K562 (cell line): ENCODE data around the gene SERBP1. TPM values are rescaled to one million over a fixed set of nuclear protein-coding genes. Genes with fewer than 3 reads are reported as not detected.

Experiments used
- ATAC-seq: fragments of 200-7000 bp; cut with Tn5 transposase; 3 replicates; pipeline ENCODE4 v1.9.1; 2020; ENCODE audit warnings: moderate library complexity
- BruUV-seq: library from RNA; stranded (reverse); fragments of 400-500 nt; replicated peaks from 2 replicates; lab custom pipeline; 2021; lab: Mats Ljungman, UMichigan
- CTCF ChIA-PET: fragments of 300-600 bp; formaldehyde crosslinking; extraction: SDS; loops from one replicate; lab custom pipeline; 2021; ENCODE audit warnings: low intra/inter-chr PET ratio; lab: Yijun Ruan, JAX
- POLR2A ChIA-PET: fragments of 300-600, 350-650 bp; sonication (Branson Sonifier 250); formaldehyde crosslinking; extraction: SDS; loops from one replicate; lab custom pipeline; 2021; ENCODE audit warnings: antibody characterized with exemption, inconsistent platforms; lab: Yijun Ruan, JAX
- DNase-seq, 4 experiments: peaks; one replicate each; pipeline versions ENCODE4 v3.0.0 to v3.0.0-alpha.2; 2011 to 2018; ENCODE audit warnings: low spot score in 3 of 4, mixed read lengths in 3 of 4; ENCODE audit errors: extremely low read depth in 1 of 4
- FAIRE-seq: peaks from 2 replicates; lab custom pipeline; 2011; peaks lifted over from hg19 to GRCh38; lab: Jason Lieb, UNC
- H2AFZ ChIP-seq: 2 replicates; pipeline ENCODE4 v1.6.0; 2011; ENCODE audit warnings: low read depth, low read length, control low read depth, inconsistent platforms
- H3K27ac ChIP-seq: fragments of 200-600 bp; 3 replicates; pipeline ENCODE4 v1.8.0; 2011; ENCODE audit warnings: low read depth, mild to moderate bottlenecking, control low read depth, inconsistent platforms, low read length, moderate library complexity, mixed read lengths; ENCODE audit errors: extremely low read depth
- H3K27me3 ChIP-seq, 2 experiments: fragments of 300-600 bp in 1 of 2; 2 replicates in 1 of 2; 3 replicates in 1 of 2; pipeline versions ENCODE4 v1.6.0 to v1.8.0; 2011; ENCODE audit warnings: inconsistent platforms in 2 of 2, low read length in 2 of 2, mild to moderate bottlenecking in 1 of 2, mixed read lengths in 1 of 2, moderate library complexity in 1 of 2; ENCODE audit not compliant: control insufficient read depth in 2 of 2, insufficient read depth in 2 of 2
- H3K36me3 ChIP-seq: fragments of 300-600 bp; 3 replicates; pipeline ENCODE4 v1.8.0; 2011; ENCODE audit warnings: mild to moderate bottlenecking, low read length, inconsistent platforms; ENCODE audit not compliant: control insufficient read depth, insufficient read depth
- H3K4me1 ChIP-seq, 2 experiments: fragments of 200-600 bp in 1 of 2; replicated peaks in 1 of 2; 2 replicates in 1 of 2; 3 replicates in 1 of 2; pipeline versions ENCODE4 v1.5.1 to v1.8.0; 2011; ENCODE audit warnings: inconsistent platforms in 2 of 2, low read length in 2 of 2, mild to moderate bottlenecking in 1 of 2, mixed read lengths in 1 of 2, moderate library complexity in 1 of 2; ENCODE audit not compliant: control insufficient read depth in 2 of 2, insufficient read depth in 2 of 2
- H3K4me2 ChIP-seq: 2 replicates; pipeline ENCODE4 v1.6.1; 2011; ENCODE audit warnings: low read length, control low read depth, inconsistent platforms, mixed read lengths; ENCODE audit not compliant: insufficient read depth
- H3K4me3 ChIP-seq: fragments of 200-600 bp; sonication (generic), shearing (Covaris generic); 2 replicates; pipeline ENCODE4 v1.5.1; 2016; ENCODE audit warnings: control low read depth, inconsistent platforms
- H3K79me2 ChIP-seq: fragments of 200-600 bp; 3 replicates; pipeline ENCODE4 v1.8.0; 2011; ENCODE audit warnings: low read length, inconsistent platforms; ENCODE audit not compliant: control insufficient read depth, insufficient read depth
- H3K9ac ChIP-seq, 2 experiments: 2 replicates each; pipeline versions ENCODE4 v1.6.0 to v1.6.1; 2011; ENCODE audit warnings: low read depth in 2 of 2, low read length in 2 of 2, control low read depth in 1 of 2, inconsistent platforms in 1 of 2, mild to moderate bottlenecking in 1 of 2, mixed read lengths in 1 of 2; ENCODE audit not compliant: insufficient read depth in 1 of 2
- H3K9me1 ChIP-seq: one replicate; pipeline ENCODE4 v1.6.0; 2011; ENCODE audit warnings: inconsistent platforms, mild to moderate bottlenecking, low read length, moderate library complexity; ENCODE audit not compliant: control insufficient read depth, insufficient read depth
- H3K9me3 ChIP-seq: replicated peaks from 2 replicates; pipeline ENCODE4 v1.5.1; 2011; ENCODE audit warnings: low read depth, low read length, inconsistent platforms; ENCODE audit not compliant: control insufficient read depth, insufficient read depth
- H4K20me1 ChIP-seq: replicated peaks from 2 replicates; pipeline ENCODE4 v1.6.1; 2011; ENCODE audit warnings: low read length, inconsistent platforms, mixed read lengths; ENCODE audit not compliant: control insufficient read depth, insufficient read depth
- AFF4 ChIP-seq: sonication (generic); formaldehyde crosslinking; IDR thresholded peaks from 2 replicates; pipeline ENCODE4 v1.8.0; 2023; ENCODE audit warnings: mild to moderate bottlenecking, missing genetic modification reagents
- CBFA2T3 ChIP-seq: fragments of 450-650 bp; IDR thresholded peaks from 2 replicates; pipeline ENCODE4 v1.6.1; 2017
- ESRRB ChIP-seq: fragments of 250-450 bp; sonication (Bioruptor Pico); IDR thresholded peaks from 2 replicates; pipeline ENCODE4 v1.5.0; 2020; ENCODE audit warnings: mild to moderate bottlenecking, moderate library complexity, borderline replicate concordance
- FOXA1 ChIP-seq: fragments of 450-650 bp; IDR thresholded peaks from 2 replicates; pipeline ENCODE4 v1.6.1; 2016; ENCODE audit warnings: mild to moderate bottlenecking, borderline replicate concordance
- HMGXB4 ChIP-seq: sonication (generic); formaldehyde crosslinking; IDR thresholded peaks from 2 replicates; pipeline ENCODE4 v1.8.1; 2023; ENCODE audit warnings: mild to moderate bottlenecking, missing genetic modification reagents
- NFIX ChIP-seq: fragments of 250-450 bp; sonication (Bioruptor Pico); IDR thresholded peaks from 2 replicates; pipeline ENCODE4 v1.4.0; 2020; ENCODE audit warnings: low read depth, mild to moderate bottlenecking, moderate library complexity
- SIX5 ChIP-seq, 2 experiments: IDR thresholded peaks; 2 replicates each; pipeline ENCODE4 v1.6.1; 2011; ENCODE audit warnings: low read length in 2 of 2, borderline replicate concordance in 1 of 2, low read depth in 1 of 2, mild to moderate bottlenecking in 1 of 2, moderate library complexity in 1 of 2; ENCODE audit not compliant: insufficient read depth in 1 of 2
- TCFL5 ChIP-seq: fragments of 250-450 bp; sonication (Bioruptor Pico); conservative IDR thresholded peaks from 2 replicates; pipeline ENCODE4 v1.6.1; 2021; ENCODE audit warnings: mild to moderate bottlenecking, moderate library complexity, matching md5 sums
- XRCC3 ChIP-seq: fragments of 450-650 bp; IDR thresholded peaks from 2 replicates; pipeline ENCODE4 v1.6.1; 2017; ENCODE audit warnings: mild to moderate bottlenecking, moderate library complexity
- ZNF217 ChIP-seq: sonication (generic); formaldehyde crosslinking; IDR thresholded peaks from 2 replicates; pipeline ENCODE4 v1.8.0; 2022; ENCODE audit warnings: mild to moderate bottlenecking, missing genetic modification reagents
- ZNF274 ChIP-seq: IDR thresholded peaks from 2 replicates; pipeline ENCODE4 v1.6.1; 2011; ENCODE audit warnings: low read depth, mild to moderate bottlenecking, low read length, moderate library complexity, borderline replicate concordance
- WGBS: fragments of 100-300 bp; shearing (Covaris generic); methylation state at CpG from one replicate; pipeline ENCODE4 v1.1.6; 2016; ENCODE audit warnings: low coverage, mixed read lengths; ENCODE audit not compliant: insufficient coverage; ENCODE audit errors: missing lambda C conversion rate; 5-methylcytosine and 5-hydroxymethylcytosine counted together
- in situ Hi-C: fragments of 300-500 bp; cut with MboI; formaldehyde crosslinking; loops from 4 replicates; pipeline ENCODE4 v1.15.0; 2018; ENCODE audit warnings: inconsistent platforms, mixed read lengths
- intact Hi-C: fragments of 100-400 bp; cut with micrococcal nuclease; formaldehyde crosslinking; loops from 2 replicates; pipeline ENCODE4 v1.14.2; 2022
- polyA plus RNA-seq, 8 experiments: library from polyadenylated mRNA; depleted of rRNA in 4 of 8; stranded (reverse) in 5 of 8; unstranded in 3 of 8; fragments of >200 nt; fragmentation: Nextera tagmentation in 2 of 8; fragmentation: Illumina TruSeq in 1 of 8; extraction: Ambion mirVana in 2 of 8; extraction: Trizol in 1 of 8; gene quantifications; 2 replicates each; pipeline versions ENCODE4 v1.2.1 to v1.2.3, GENCODE V29; 2011 to 2014; ENCODE audit warnings: inconsistent platforms in 1 of 8, missing spikeins in 1 of 8
- total RNA-seq, 7 experiments: library from RNA; depleted of rRNA in 6 of 7; stranded (reverse); fragments of >200 nt in 6 of 7; fragmentation: Illumina TruSeq in 2 of 7; extraction: Trizol in 2 of 7; gene quantifications; 2 replicates each; pipeline versions ENCODE4 v1.2.1 to v1.2.3, GENCODE V29; 2011 to 2021; ENCODE audit warnings: low replicate concordance in 1 of 7
- TF ChIP-seq, protein P1 (sequence below): fragments of 150-350 bp; conservative IDR thresholded peaks from 2 replicates; pipeline ENCODE4 v1.6.1; 2014; ENCODE audit warnings: low read length

Gene SERBP1
- total and polyA plus RNA-seq, 9 of the 15 experiments (the other 6 are each of a cell fraction or from before 2014, with no cell fraction given), result 79.9 to 761 (median 464) TPM

DNA sequence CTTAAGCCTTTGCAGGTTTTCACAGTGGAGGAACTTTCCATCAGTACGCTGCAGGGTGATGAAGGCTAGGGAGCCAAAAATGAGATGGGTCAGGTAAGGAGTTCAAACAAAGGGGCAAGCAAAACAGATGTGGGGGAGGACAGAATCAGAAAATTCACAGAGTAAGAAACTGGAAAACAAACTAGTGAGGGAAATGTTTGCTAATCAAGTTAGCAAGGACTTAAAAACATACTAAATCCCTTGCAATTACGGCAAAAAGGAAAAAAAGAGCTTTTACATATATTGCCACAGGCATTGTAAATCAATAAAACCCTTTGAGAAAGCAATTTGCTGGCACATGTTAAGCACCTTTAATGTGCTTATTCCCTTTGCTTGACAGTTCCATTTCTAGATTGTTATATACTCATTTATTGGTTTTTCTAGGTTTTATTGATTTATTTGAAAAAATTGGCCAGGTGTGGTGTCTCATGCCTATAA, 45.8 kb upstream of the SERBP1 start (continued):
- TF ChIP-seq, protein P1, sequence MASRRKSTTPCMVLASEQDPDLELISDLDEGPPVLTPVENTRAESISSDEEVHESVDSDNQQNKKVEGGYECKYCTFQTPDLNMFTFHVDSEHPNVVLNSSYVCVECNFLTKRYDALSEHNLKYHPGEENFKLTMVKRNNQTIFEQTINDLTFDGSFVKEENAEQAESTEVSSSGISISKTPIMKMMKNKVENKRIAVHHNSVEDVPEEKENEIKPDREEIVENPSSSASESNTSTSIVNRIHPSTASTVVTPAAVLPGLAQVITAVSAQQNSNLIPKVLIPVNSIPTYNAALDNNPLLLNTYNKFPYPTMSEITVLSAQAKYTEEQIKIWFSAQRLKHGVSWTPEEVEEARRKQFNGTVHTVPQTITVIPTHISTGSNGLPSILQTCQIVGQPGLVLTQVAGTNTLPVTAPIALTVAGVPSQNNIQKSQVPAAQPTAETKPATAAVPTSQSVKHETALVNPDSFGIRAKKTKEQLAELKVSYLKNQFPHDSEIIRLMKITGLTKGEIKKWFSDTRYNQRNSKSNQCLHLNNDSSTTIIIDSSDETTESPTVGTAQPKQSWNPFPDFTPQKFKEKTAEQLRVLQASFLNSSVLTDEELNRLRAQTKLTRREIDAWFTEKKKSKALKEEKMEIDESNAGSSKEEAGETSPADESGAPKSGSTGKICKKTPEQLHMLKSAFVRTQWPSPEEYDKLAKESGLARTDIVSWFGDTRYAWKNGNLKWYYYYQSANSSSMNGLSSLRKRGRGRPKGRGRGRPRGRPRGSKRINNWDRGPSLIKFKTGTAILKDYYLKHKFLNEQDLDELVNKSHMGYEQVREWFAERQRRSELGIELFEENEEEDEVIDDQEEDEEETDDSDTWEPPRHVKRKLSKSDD, result no peak
- TF ChIP-seq FOXA1 (no peak), HMGXB4 (CRISPR knock-in tag) (no peak), CBFA2T3 (no peak)

DNA sequence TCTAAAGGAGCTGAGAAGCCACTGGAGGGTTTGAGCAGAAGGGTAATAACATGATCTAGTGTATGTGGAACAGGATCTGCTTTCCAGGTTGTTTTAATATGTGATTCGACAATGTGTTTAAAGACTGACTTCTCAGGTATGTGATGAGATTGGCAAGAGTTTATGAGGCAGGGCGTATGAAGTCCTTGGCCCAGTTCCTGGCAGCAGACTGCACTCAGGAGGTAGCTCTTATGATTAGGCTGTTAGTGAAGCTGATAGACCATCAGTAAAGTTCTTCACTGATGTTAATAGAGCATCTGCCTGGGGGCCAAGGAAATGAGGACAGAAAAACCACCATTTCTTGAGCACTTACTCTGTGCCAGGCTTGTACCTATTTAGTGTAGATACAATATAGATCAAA, 41.9 kb upstream of the SERBP1 start:
- ChIA-PET CTCF (interaction anchor here (0.7 kb wide), 1 partner anchor 280 kb away, joined by 3 read pairs; no protein-coding TSS in a partner anchor), POLR2A (no interaction called here)
- FAIRE-seq, result no peak
- in situ Hi-C loops (no loop called here), intact Hi-C loops (no loop called here)
- H4K20me1 ChIP-seq, result no peaks in the 10 kb centered on the region
- no peaks in the 10 kb centered on the region for H3K79me2 ChIP-seq
- H3K9me1 ChIP-seq, result no peaks in the 10 kb centered on the region
- H3K9me3 ChIP-seq, result no peaks in the 10 kb centered on the region
- H3K4me3 ChIP-seq, result no peak overlapping the region
- 48% methylated on average over 2 of the region's 2 CpGs for whole genome bisulfite sequencing
- H3K27ac ChIP-seq, result no peak overlapping the region
- 0 out of 5 replicates have a peak, but pooled peaks cover 0 to 6% of the 10 kb centered on the region in 2 experiments for H3K4me1 ChIP-seq
- H3K36me3 ChIP-seq, result no peaks in the 10 kb centered on the region
- H3K27me3 ChIP-seq, result no peaks in the 10 kb centered on the region
- H2AFZ ChIP-seq, result 0 out of 2 replicates have a peak overlapping the region, but pooled peaks have one; percentile 57
- H3K4me2 ChIP-seq, result no peak overlapping the region
- BruUV-seq, result no TSS peak
- H3K9ac ChIP-seq, result no peak overlapping the region
- no peak; the same call in 2 of the 3 replicates for ATAC-seq
- DNase-seq, result no peak
- TF ChIP-seq AFF4, result no peak
- no peak for TF ChIP-seq TCFL5 (CRISPR knock-in tag)
- TF ChIP-seq ESRRB, result no peak
- no peak for TF ChIP-seq SIX5 (IDR thresholded peaks at IDR 0.05; ENCODE audit: borderline replicate concordance in 1 of 2, insufficient read depth in 1 of 2, low read depth in 1 of 2, low read length in 2 of 2)
- TF ChIP-seq XRCC3, result no peak
- no peak for TF ChIP-seq ZNF217 (CRISPR knock-in tag)
- no peak for TF ChIP-seq NFIX (CRISPR knock-in tag)
- TF ChIP-seq ZNF274, result no peak
